Fibroblast of lung (primary cell): Measurements from ENCODE around the gene NR6A1.

Source experiments
- CTCF ChIP-seq, 2 donors: IDR thresholded peaks in 1 of 2; conservative IDR thresholded peaks in 1 of 2; 1 replicate in 1 of 2; 2 replicates in 1 of 2; pipeline ENCODE4 v1.5.1; 2011 to 2012; ENCODE audit warnings: low read length in 2 of 2, control low read depth in 1 of 2, inconsistent platforms in 1 of 2, low read depth in 1 of 2, mild to moderate bottlenecking in 1 of 2
- EZH2 ChIP-seq: IDR thresholded peaks from 2 replicates; pipeline ENCODE4 v1.5.1; 2012; ENCODE audit warnings: low read length, control low read depth, mild to moderate bottlenecking; ENCODE audit errors: missing control alignments

- TF ChIP-seq EZH2 (no peak), CTCF (conservative IDR thresholded peaks at IDR 0.05 in 1 of 2, IDR thresholded peaks at IDR 0.05 in 1 of 2; ENCODE audit: low read depth in 1 of 2, low read length in 2 of 2) (no peak)
These were observed 12.7 kb upstream of the NR6A1 start for GRCh38 chr9:124783830-124784229.
